Hindlimb muscle (tissue), 1 donor: Measurements from ENCODE around the gene MX1. TPM values are rescaled to one million over a fixed set of nuclear protein-coding genes. Genes with fewer than 3 reads are reported as not detected.

ENCODE experiments used
- DNase-seq: peaks from one replicate; pipeline ENCODE4 v3.0.0-alpha.2; 2013
- polyA plus RNA-seq: library from polyadenylated mRNA; unstranded; fragments of 120-200 nt; gene quantifications from one replicate; pipeline ENCODE4 v1.2.1, GENCODE V29; 2013; ENCODE audit not compliant: insufficient read length

MX1 gene
- polyA plus RNA-seq, 1 donor: 4.7 TPM

- no peak for DNase-seq
Observed at GRCh38 chr21:41494242-41494641, 68.2 kb downstream of the MX1 start.

DNA sequence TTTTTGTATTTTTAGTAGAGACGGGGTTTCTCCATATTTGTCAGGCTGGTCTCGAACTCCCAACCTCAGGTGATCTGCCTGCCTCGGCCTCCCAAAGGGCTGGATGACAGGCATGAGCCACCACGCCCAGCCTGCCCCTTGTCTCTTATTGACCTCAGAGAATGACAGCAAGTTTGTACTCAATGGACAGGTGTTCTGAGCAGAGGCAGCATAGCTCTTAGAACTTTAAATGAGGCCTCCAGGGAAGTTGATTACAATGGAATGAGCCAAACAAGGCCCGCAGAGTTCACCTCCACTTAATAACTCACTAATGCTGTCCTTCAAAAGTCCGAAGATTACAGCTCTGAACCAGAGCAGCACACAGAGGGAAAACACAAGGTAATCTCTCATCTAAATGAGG is 71.0 kb downstream of the MX1 start:
- no peak for DNase-seq

- no peak for DNase-seq
Observed at GRCh38 chr21:41497788-41498187, 71.7 kb downstream of the MX1 start.

DNA sequence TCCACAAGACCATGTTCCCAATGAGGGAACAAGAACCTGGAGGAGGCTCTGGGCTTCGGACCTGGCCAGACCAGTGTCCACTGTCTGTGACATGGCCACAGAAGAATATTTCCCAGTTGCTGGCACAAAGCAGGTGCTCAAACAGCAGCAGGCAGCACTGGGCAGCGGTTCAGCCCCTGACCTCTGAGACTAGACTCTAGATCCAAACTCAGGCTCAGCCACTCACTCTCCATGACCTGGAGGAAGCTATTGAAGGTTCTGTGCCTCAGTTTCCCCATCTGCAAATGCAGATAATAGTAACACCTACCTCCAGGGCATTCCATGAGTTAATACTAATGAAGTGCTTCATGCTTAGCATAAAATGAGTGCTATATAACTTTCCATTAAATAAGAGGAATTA is 73.9 kb downstream of the MX1 start:
- DNase-seq: no peak

DNA sequence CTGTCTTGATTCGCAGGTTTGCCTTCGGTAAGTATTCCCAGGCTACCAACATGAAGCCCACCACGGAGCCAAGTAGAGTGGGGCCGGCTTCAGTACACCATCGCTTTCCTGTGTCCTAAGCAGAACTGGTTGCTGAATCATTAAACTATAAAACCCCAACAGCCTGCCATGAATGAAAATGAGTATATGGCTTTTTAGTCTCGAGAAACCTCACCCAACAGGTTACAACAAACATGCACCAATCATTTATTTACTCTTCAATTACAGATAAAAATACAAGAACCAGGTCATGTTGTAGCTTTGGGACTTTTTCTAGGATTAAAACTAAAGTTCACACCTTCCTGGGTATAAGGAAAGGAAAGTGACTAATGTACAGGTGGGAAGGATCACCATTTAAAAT is 74.3 kb downstream of the MX1 start:
- DNase-seq: no peak

- DNase-seq: no peak
Observed at GRCh38 chr21:41500931-41501381, 74.9 kb downstream of the MX1 start.

DNA sequence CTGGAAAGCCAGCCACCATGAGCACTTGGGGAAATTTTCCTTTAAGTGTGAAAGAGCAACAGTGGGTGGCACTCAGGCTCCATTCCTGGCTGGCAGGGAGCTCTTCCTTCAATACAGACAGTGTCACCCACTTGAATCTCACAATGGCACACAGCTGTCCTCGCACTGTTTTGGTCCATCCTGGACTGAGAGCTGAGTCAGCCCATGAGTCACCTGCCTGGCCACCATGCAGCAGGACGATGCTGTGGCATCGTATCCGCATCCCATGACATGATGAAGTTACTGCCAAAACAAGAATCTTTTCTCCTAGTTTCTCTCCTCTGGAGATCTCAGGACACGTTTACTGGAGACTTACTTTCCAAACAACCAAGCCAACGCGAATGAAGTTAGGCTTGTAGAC is 75.9 kb downstream of the MX1 start:
- no peak for DNase-seq

DNA sequence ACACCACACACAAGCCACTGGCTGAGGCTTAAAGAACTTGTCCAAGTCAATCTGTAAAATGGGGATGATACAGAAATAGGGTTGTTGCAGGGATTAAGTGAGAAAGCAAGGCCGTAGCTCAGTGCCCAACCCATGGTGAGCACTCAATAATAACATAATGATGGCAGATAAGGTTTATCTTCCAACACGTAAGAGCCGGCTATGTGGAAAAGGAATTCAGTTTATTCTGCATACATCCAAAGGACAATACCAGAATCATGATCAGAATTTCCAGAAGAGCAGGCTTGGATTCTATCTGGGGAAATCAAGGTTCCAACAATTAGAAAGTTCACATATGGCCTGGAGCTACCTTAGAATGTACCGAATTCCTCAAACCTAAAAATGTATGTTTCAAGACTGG is 77.3 kb downstream of the MX1 start:
- DNase-seq: no peak

DNA sequence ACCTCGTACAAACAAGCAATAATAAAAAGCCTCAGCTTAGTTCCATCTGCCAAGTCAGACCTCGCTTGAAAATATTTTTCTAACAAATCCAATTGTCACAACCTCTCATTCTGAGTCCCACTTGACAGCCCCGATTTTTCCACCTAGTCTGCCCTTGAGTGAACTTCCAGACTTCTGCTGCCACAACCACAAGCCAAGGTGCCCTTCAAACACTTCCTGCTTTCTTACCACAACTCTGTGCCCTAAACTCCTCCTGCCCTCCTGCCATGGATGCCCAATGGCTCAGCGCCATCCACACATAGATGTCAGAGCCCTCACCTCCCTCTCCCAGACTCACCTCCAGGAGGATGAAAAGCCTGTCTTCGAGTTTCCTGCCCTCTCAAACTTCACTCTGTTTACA is 78.0 kb downstream of the MX1 start:
- DNase-seq: no peak

- DNase-seq: no peak
Observed at GRCh38 chr21:41506005-41506594, 80.1 kb downstream of the MX1 start.

- DNase-seq: no peak
Observed at GRCh38 chr21:41506611-41507520, 80.8 kb downstream of the MX1 start.

DNA sequence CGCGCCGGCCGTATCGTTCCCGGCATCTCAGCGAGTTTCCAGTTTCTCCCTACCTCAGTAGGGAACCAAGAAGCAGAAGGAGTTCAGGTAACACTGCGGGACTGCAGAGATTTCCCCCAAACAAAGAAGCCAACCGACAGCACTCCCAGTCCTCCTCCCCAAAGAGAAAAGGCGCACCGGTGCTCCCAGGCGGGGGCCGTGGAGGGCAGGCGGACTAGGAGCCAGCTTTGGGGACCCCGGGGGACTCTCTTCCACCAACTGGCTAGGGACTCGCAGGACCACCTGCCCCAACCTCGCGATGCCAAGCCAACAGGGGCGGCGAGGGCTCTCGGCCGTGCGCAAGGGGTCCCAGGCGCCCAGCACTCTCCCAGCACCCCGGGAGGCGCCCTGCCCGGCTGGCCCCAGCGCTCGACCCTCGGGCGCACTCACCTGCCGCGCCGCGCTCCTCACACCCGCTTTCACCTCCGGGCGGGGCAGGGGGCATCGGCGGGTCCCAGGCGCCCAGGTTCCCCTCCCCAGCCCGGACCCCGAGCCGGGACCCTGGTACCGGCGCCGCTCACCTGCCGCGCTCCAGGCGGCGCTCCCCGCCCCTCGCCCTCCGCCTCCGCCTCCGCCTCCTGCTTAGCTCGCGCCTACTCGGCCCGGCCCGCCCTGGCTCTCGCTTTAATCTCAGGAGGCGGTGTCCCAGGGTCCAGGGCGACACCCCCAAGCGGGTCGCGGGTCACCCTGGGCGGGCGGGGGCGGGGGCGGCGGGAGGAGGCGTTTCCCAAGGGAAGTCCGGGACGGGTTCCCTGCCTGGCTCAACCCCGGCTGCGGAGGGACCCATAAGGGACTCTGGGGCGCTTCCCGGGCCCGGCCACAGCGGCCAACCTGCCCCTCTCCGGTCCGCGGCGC is 81.7 kb downstream of the MX1 start, which contains the start of gene TMPRSS2:
Gene TMPRSS2 (minus strand): TSS at position 638 of the 894 bp plus-strand sequence. CDS start 10,025 bp downstream, outside the sequence.
- DNase-seq: no peak

- no peak for DNase-seq
Observed at GRCh38 chr21:41508415-41509144, 82.5 kb downstream of the MX1 start.

Other genes starting within 250 kb of the MX1 start
- not detected for gene FAM3B, start 109.4 kb upstream of the MX1 start, polyA plus RNA-seq
- 2.5 TPM for gene MX2, start 64.2 kb upstream of the MX1 start, polyA plus RNA-seq
- gene TMPRSS2, start 81.9 kb downstream of the MX1 start, polyA plus RNA-seq: not detected